ENCODE measurements around the gene AHSA1.

The AHSA1 gene

GRCh38 chr14:77511486-77512162 lies 53.7 kb downstream of the AHSA1 start:
- DNase-seq, result no peak

DNA sequence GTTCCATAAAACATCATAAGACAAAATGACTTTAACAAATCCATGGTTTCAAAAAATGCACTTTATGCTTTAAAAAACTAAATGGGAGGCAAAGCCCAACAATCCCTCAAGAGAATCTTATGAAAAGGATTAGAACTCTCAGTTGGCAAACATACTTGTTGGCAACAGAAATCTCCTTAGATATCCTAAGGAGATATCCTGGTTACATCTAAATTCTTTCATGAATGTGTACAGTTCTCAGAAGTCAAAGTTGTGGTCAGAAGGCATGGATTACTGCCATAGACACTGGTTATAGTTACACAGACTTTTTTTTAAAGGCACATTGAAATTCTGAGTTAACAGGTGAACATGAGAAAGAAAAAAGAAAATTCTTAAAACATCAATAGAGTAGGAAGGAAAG lies 58.2 kb downstream of the AHSA1 start:
- DNase-seq, result no peak
